Measurements from ENCODE around the gene CALHM3. TPM values are rescaled to one million over a fixed set of nuclear protein-coding genes. Genes with fewer than 3 reads are reported as not detected.

The CALHM3 gene
- total RNA-seq, 1 donor from 2014 or later, result not detected

DNA sequence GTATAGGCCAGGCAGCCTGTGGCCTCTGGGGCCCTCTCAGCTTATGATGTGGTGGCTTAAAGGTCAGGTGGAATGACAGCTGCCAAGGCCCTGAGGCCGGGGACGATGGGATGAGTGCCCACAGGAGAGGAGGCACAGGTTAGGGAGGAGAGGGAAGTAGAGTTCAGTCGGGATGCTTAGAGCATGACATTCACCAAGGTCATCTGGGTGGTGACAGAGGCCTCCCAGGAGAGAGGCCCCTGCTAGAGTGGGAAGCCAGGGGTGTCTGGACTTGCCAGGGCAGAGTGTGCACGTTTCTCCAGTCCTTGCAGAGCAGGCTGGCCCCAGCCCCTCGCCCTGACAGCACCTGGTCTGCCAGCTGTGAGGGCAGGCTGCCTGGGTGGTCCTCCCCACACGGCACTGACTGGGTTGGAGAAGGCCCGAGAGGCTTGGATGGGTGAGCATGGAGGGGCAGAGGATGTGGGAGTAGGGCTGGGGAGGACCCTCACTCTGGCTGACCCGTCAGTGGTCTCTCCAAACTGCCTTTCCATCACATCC is 21.8 kb downstream of the CALHM3 start:
- no peak for DNase-seq (ENCODE audit: extremely low spot score in 2 of 2)
- Histone ChIP-seq H3K4me1 (peaks cover 9% of the 10 kb centered on the region), H3K36me3 (no peaks in the 10 kb centered on the region), H3K9me3 (no peaks in the 10 kb centered on the region), H3K27ac (no peak overlapping the region), H3K4me3 (no peak overlapping the region), H3K27me3 (no peaks in the 10 kb centered on the region)
- intact Hi-C loops (cut with DNase I), result no loop called here
- TF ChIP-seq POLR2A (IDR thresholded peaks at IDR 0.05), result no peak
- TF ChIP-seq, protein P1, sequence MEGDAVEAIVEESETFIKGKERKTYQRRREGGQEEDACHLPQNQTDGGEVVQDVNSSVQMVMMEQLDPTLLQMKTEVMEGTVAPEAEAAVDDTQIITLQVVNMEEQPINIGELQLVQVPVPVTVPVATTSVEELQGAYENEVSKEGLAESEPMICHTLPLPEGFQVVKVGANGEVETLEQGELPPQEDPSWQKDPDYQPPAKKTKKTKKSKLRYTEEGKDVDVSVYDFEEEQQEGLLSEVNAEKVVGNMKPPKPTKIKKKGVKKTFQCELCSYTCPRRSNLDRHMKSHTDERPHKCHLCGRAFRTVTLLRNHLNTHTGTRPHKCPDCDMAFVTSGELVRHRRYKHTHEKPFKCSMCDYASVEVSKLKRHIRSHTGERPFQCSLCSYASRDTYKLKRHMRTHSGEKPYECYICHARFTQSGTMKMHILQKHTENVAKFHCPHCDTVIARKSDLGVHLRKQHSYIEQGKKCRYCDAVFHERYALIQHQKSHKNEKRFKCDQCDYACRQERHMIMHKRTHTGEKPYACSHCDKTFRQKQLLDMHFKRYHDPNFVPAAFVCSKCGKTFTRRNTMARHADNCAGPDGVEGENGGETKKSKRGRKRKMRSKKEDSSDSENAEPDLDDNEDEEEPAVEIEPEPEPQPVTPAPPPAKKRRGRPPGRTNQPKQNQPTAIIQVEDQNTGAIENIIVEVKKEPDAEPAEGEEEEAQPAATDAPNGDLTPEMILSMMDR (IDR thresholded peaks at IDR 0.05), result no peak
- no peak for TF ChIP-seq POLR2AphosphoS5 (IDR thresholded peaks at IDR 0.05; ENCODE audit: insufficient read depth in 1 of 2, low read depth in 1 of 2)

DNA sequence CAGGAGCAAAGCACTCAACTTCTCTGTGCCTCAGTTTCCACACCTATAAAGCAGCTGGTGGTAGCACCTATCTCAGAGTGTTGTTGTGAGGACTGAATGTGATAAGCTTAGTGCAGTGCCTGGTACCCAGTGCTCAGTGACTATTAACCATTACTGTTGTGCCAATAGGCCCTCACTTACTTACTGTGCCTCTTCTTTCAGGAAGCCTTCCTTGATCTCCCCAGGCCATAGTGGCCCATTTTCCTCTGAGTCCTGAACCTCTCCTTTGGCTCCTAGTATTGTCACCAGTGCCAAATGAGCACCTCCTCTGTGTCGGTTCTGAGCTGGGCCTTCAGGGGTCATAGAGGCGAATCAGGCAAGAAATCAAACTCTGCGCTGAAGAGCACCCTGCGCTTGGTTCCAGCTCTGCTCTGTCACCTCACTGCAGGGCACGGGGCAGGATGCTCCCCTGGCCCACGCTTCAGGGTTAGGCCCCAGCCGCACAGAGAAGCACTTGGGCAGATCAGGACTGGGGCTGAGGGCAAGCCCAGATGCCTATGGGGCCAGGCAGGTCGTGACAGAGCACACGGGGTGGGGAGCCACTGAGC is 22.9 kb downstream of the CALHM3 start:
- intact Hi-C loops (cut with DNase I), result no loop called here
- Histone ChIP-seq H3K27me3 (no peaks in the 10 kb centered on the region), H3K9me3 (no peaks in the 10 kb centered on the region), H3K27ac (no peak overlapping the region), H3K36me3 (no peaks in the 10 kb centered on the region), H3K4me1 (peaks cover 9% of the 10 kb centered on the region), H3K4me3 (no peak overlapping the region)
- no peak for DNase-seq (ENCODE audit: extremely low spot score in 2 of 2)
- TF ChIP-seq POLR2AphosphoS5 (IDR thresholded peaks at IDR 0.05; ENCODE audit: insufficient read depth in 1 of 2, low read depth in 1 of 2) (no peak), POLR2A (IDR thresholded peaks at IDR 0.05) (no peak)
- TF ChIP-seq, protein P1 (IDR thresholded peaks at IDR 0.05), result no peak

DNA sequence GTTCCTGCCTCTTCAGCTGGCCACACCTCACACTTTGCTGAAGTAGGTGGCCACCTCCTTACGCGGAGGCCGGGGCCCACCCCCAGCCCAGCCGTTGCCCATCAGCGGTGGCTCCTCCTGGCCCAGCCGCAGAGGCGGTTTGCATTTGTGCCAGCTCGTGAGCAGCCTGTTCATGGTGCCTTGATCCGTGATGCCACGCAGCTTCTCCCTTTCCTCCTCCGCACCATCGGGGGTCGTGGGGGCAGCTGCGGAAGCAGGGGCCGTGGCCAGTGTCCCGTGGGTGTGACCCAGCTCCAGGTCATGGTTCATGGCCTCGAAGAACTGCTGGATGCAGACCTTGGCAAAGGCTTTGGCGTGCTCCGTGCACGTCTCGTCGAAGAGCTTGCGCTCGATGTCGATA is 23.8 kb downstream of the CALHM3 start:
- no peak for DNase-seq (ENCODE audit: extremely low spot score in 2 of 2)
- TF ChIP-seq, protein P1 (IDR thresholded peaks at IDR 0.05), result no peak
- no peak for TF ChIP-seq POLR2AphosphoS5 (IDR thresholded peaks at IDR 0.05; ENCODE audit: insufficient read depth in 1 of 2, low read depth in 1 of 2)
- no peak for TF ChIP-seq POLR2A (IDR thresholded peaks at IDR 0.05)
- no peaks in the 10 kb centered on the region for H3K9me3 ChIP-seq

DNA sequence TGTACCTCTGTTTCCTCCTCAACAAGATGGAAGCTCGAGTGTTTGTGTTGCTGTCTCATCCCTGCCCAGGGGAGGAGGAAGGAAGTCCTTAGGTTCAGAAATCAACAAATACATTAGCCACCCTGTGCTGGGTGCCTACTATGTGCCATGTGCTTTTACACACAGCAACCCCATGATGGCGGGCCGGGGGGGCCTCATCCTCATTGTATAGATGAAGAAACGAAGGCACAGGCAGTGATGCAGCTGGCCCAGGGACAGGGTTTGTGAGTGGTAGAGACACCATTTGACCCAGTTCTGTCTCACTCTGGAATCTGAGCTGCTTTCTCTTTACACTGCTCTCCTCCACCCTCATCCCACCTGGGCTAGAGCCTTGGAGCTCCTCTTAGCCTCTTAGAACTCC is 25.0 kb downstream of the CALHM3 start:
- H3K27me3 ChIP-seq, result no peaks in the 10 kb centered on the region
- DNase-seq (ENCODE audit: extremely low spot score in 2 of 2), result no peak
- TF ChIP-seq, protein P1 (IDR thresholded peaks at IDR 0.05), result no peak
- TF ChIP-seq POLR2AphosphoS5 (IDR thresholded peaks at IDR 0.05; ENCODE audit: insufficient read depth in 1 of 2, low read depth in 1 of 2) (no peak), POLR2A (IDR thresholded peaks at IDR 0.05) (no peak)
- H3K4me1 ChIP-seq, result peaks cover 31% of the 10 kb centered on the region
- peak overlapping the region; percentile 89 for H3K27ac ChIP-seq
- H3K9me3 ChIP-seq, result no peaks in the 10 kb centered on the region
- H3K4me3 ChIP-seq, result no peak overlapping the region
- intact Hi-C loops (cut with DNase I), result no loop called here
- H3K36me3 ChIP-seq, result peaks cover 0 to 12% of the 10 kb centered on the region in 2 donors

More for the DNA sequence above, 23.8 kb downstream of the CALHM3 start:
- H3K4me1 ChIP-seq, result peaks cover 18% of the 10 kb centered on the region
- peaks cover 0 to under 1% of the 10 kb centered on the region in 2 donors for H3K36me3 ChIP-seq
- no peaks in the 10 kb centered on the region for H3K27me3 ChIP-seq
- intact Hi-C loops (cut with DNase I), result no loop called here
- no peak overlapping the region for H3K27ac ChIP-seq
- no peak overlapping the region for H3K4me3 ChIP-seq

DNA sequence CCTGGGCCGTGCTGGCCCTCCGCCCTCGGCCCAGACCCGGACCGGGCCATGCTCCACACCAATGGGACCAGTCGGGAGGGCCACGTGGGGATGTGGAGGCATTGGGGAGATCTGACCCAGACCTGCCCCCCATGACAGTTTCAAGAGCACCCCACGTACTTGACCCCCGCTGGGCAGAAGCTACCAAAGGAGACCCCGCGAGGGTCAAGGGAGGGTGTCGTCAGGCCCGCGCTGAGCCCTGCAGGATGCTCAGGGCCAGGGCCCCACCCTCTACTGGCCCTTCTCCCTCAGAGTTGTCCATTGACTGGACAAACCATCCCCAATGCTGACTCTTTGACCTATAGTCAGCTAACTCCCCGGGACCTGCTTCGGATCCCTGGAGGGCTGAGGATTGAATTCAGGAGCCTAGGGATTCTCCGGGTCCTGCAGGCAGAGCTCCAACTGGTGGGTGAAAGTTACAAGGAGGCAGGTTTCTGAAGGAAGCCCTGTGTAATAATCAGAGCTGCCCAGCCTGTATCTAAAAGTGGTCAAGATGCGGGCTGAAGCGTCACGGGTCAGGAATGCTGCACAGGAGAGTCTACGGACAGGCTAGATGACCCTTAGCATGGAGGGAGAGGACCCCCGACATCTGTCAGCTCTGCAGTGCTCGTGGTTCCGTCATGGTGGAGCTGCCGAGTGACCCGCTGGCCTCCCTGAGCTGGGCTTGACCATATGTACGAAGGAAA is 26.4 kb downstream of the CALHM3 start:
- Histone ChIP-seq H3K4me1 (peaks cover 44% of the 10 kb centered on the region), H3K27me3 (no peaks in the 10 kb centered on the region), H3K4me3 (peak overlapping the region; percentile 71 to 76), H3K27ac (peak overlapping the region; percentile 89), H3K9me3 (no peaks in the 10 kb centered on the region), H3K36me3 (peaks cover 0 to 20% of the 10 kb centered on the region in 2 donors)
- no peak for DNase-seq (ENCODE audit: extremely low spot score in 2 of 2)
- TF ChIP-seq, protein P1 (IDR thresholded peaks at IDR 0.05), result no peak
- TF ChIP-seq POLR2AphosphoS5 (IDR thresholded peaks at IDR 0.05; ENCODE audit: insufficient read depth in 1 of 2, low read depth in 1 of 2), result peak in 1 of 2 donors; percentile 50
- intact Hi-C loops (cut with DNase I), result no loop called here
